ENCODE measurements around the gene SLC7A14. TPM values are rescaled to one million over a fixed set of nuclear protein-coding genes. Genes with fewer than 3 reads are reported as not detected.

The SLC7A14 gene
- total RNA-seq, 1 donor from 2014 or later = not detected

DNA sequence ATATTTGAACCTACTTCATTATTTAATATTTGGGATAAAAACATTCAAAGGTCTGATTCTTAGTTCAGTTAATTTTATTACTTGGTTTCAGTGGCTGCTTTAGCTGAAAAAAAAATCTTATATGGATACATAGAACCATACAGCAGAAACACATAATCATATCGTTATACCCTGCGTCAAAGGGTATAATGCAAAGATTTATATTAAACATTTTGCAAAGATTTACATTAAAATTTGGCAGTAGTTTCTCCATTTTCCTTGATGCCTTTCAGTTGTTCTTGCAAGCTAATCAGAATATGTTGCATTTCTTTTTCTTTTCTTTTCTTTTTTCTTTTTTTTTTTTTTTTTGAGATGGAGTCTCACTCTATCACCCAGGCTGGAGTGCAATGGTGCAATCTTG lies 135.8 kb downstream of the SLC7A14 start:
- no peaks in the 10 kb centered on the region for H3K36me3 Mint-ChIP-seq
- DNase-seq (ENCODE audit: low spot score) = no peak
- no peaks in the 10 kb centered on the region for H3K9me3 Mint-ChIP-seq
- Histone ChIP-seq H3F3A (ENCODE audit: low read depth) (no peaks in the 10 kb centered on the region), H3K79me2 (ENCODE audit: low read depth) (no peaks in the 10 kb centered on the region), H3K4me2 (no peak overlapping the region), H3K36me3 (no peaks in the 10 kb centered on the region), H3K4me3 (no peak overlapping the region), H3K9ac (no peak overlapping the region), H4K20me1 (ENCODE audit: low read depth) (no peaks in the 10 kb centered on the region), H3K27ac (no peak overlapping the region), H3K27me3 (no peaks in the 10 kb centered on the region), H3K4me1 (no peaks in the 10 kb centered on the region), H2AFZ (replicated peaks) (no peak overlapping the region), H3K9me3 (ENCODE audit: low read depth) (no peaks in the 10 kb centered on the region)
- no peak for TF ChIP-seq EZH2phosphoT487 (IDR thresholded peaks at IDR 0.05)
- peaks cover 14% of the 10 kb centered on the region for H3K4me1 Mint-ChIP-seq
- peaks cover 2% of the 10 kb centered on the region for H3K27me3 Mint-ChIP-seq (ENCODE audit: insufficient read depth, low read depth)
- no peak overlapping the region for H3K27ac Mint-ChIP-seq
- no peak overlapping the region for H3K4me3 Mint-ChIP-seq

DNA sequence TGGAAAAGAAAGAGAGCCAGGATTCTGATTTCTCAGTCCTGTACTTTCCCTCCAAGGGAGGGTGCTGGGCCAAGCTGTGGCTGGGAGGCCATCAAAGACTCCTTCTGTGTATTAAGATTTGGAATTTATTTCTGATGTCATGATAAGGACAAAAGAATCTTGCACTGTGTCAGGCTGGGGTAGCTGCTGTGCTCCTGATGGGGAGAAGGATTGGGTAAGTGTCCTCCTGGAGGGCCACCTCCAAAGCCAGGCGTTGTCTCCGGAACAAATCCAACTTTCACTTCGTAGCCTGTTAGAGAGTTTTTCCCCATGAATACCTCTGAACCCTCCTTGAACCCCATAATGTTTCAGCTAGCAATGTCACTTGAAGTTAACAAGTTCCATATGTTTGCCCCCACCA lies 137.3 kb downstream of the SLC7A14 start:
- H3K4me3 Mint-ChIP-seq = no peak overlapping the region
- Histone ChIP-seq H3K9ac (no peak overlapping the region), H3K9me3 (ENCODE audit: low read depth) (no peaks in the 10 kb centered on the region), H3K4me1 (no peaks in the 10 kb centered on the region), H3K79me2 (ENCODE audit: low read depth) (no peaks in the 10 kb centered on the region), H2AFZ (replicated peaks) (peak overlapping the region; percentile 54), H3K27ac (no peak overlapping the region), H3K36me3 (no peaks in the 10 kb centered on the region), H3F3A (ENCODE audit: low read depth) (no peaks in the 10 kb centered on the region), H4K20me1 (ENCODE audit: low read depth) (no peaks in the 10 kb centered on the region), H3K27me3 (no peaks in the 10 kb centered on the region), H3K4me2 (no peak overlapping the region), H3K4me3 (no peak overlapping the region)
- no peaks in the 10 kb centered on the region for H3K9me3 Mint-ChIP-seq
- TF ChIP-seq EZH2phosphoT487 (IDR thresholded peaks at IDR 0.05) (no peak), EZH2 (IDR thresholded peaks at IDR 0.05) (no peak)
- TF ChIP-seq, protein P1, sequence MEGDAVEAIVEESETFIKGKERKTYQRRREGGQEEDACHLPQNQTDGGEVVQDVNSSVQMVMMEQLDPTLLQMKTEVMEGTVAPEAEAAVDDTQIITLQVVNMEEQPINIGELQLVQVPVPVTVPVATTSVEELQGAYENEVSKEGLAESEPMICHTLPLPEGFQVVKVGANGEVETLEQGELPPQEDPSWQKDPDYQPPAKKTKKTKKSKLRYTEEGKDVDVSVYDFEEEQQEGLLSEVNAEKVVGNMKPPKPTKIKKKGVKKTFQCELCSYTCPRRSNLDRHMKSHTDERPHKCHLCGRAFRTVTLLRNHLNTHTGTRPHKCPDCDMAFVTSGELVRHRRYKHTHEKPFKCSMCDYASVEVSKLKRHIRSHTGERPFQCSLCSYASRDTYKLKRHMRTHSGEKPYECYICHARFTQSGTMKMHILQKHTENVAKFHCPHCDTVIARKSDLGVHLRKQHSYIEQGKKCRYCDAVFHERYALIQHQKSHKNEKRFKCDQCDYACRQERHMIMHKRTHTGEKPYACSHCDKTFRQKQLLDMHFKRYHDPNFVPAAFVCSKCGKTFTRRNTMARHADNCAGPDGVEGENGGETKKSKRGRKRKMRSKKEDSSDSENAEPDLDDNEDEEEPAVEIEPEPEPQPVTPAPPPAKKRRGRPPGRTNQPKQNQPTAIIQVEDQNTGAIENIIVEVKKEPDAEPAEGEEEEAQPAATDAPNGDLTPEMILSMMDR (IDR thresholded peaks at IDR 0.05) = no peak
- no peak for DNase-seq (ENCODE audit: low spot score)
- peaks cover 5% of the 10 kb centered on the region for H3K27me3 Mint-ChIP-seq (ENCODE audit: insufficient read depth, low read depth)
- peaks cover 17% of the 10 kb centered on the region for H3K4me1 Mint-ChIP-seq
- no peak overlapping the region for H3K27ac Mint-ChIP-seq
- H3K36me3 Mint-ChIP-seq = no peaks in the 10 kb centered on the region

DNA sequence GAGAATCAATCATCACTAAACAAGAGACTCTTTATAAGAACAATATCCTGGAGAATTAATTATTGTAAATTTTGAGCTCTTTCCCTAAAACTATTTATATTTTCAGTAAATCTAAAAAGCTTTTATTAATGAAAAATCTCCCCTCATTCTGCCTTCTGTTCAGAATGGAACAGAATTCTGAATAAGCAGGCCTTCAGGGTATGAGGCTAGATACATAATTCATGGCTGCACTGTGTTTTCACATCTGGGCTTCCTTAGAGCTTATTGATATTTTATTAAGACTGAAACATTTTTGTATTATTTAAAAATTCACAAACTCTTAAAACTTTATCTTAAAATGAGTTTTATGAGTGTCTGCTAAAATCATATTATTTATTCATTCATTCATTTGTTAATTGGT lies 142.4 kb downstream of the SLC7A14 start:
- Histone ChIP-seq H2AFZ (replicated peaks) (no peak overlapping the region), H3K4me2 (no peak overlapping the region), H3K36me3 (no peaks in the 10 kb centered on the region), H3K4me1 (no peaks in the 10 kb centered on the region), H4K20me1 (ENCODE audit: low read depth) (no peaks in the 10 kb centered on the region), H3K27ac (no peak overlapping the region), H3K9me3 (ENCODE audit: low read depth) (no peaks in the 10 kb centered on the region), H3K27me3 (no peaks in the 10 kb centered on the region), H3K4me3 (no peak overlapping the region), H3K79me2 (ENCODE audit: low read depth) (no peaks in the 10 kb centered on the region), H3F3A (ENCODE audit: low read depth) (no peaks in the 10 kb centered on the region), H3K9ac (no peak overlapping the region)
- Mint-ChIP-seq H3K4me1 (peaks cover 16% of the 10 kb centered on the region), H3K27me3 (ENCODE audit: insufficient read depth, low read depth) (peaks cover 15% of the 10 kb centered on the region), H3K4me3 (no peak overlapping the region), H3K36me3 (peaks cover 3% of the 10 kb centered on the region), H3K27ac (no peak overlapping the region), H3K9me3 (peaks cover 2% of the 10 kb centered on the region)
- no peak for DNase-seq (ENCODE audit: low spot score)
- TF ChIP-seq, protein P1 (IDR thresholded peaks at IDR 0.05) = no peak
- TF ChIP-seq EZH2phosphoT487 (IDR thresholded peaks at IDR 0.05) (no peak), EZH2 (IDR thresholded peaks at IDR 0.05) (no peak)

DNA sequence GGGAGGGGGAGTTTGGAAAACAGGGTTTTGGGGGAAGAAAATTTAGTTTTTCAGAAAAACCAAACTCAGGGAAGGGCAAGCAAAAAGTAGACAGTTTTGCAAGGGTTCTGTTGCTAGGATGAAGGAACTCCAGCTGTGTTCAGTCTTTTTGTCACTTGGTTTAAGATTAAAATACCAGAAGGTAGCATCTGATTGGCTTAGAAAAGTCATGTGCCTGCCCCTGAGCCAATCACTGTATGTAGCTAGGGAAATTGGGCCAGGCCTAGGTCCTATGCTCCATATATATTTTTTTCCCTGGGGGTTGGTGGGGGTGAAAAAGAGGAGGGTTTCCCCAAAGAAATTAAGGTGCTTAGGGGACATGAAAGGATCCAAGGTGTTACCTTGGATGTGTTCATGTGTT lies 142.9 kb downstream of the SLC7A14 start:
- H3K27ac Mint-ChIP-seq = no peak overlapping the region
- H3K36me3 Mint-ChIP-seq = peaks cover 3% of the 10 kb centered on the region
- H3K9me3 Mint-ChIP-seq = peaks cover 2% of the 10 kb centered on the region
- H3K27me3 Mint-ChIP-seq (ENCODE audit: insufficient read depth, low read depth) = peaks cover 15% of the 10 kb centered on the region
- H3F3A ChIP-seq (ENCODE audit: low read depth) = no peaks in the 10 kb centered on the region
- H3K4me1 ChIP-seq = no peaks in the 10 kb centered on the region
- H3K4me1 Mint-ChIP-seq = peaks cover 11% of the 10 kb centered on the region
- no peaks in the 10 kb centered on the region for H3K79me2 ChIP-seq (ENCODE audit: low read depth)
- H3K9ac ChIP-seq = no peak overlapping the region
- no peak overlapping the region for H3K4me2 ChIP-seq
- peak overlapping the region; percentile 40 for H2AFZ ChIP-seq (replicated peaks)
- H3K27ac ChIP-seq = no peak overlapping the region
- no peaks in the 10 kb centered on the region for H3K27me3 ChIP-seq
- H4K20me1 ChIP-seq (ENCODE audit: low read depth) = no peaks in the 10 kb centered on the region
- no peak for TF ChIP-seq EZH2phosphoT487 (IDR thresholded peaks at IDR 0.05)
- TF ChIP-seq, protein P1 (IDR thresholded peaks at IDR 0.05) = no peak
- no peak for TF ChIP-seq EZH2 (IDR thresholded peaks at IDR 0.05)
- no peaks in the 10 kb centered on the region for H3K9me3 ChIP-seq (ENCODE audit: low read depth)
- H3K36me3 ChIP-seq = no peaks in the 10 kb centered on the region
- no peak for DNase-seq (ENCODE audit: low spot score)
- no peak overlapping the region for H3K4me3 ChIP-seq
- H3K4me3 Mint-ChIP-seq = no peak overlapping the region

Data from neural progenitor cell (in vitro differentiated cells).